Activated CD8-positive, alpha-beta memory T cell treated with anti-CD3 and anti-CD28 coated beads for 4 hours (primary cell): ENCODE results near the gene DIRAS3.
"Not testable (repeated sequence)": the region's sequence is repeated elsewhere in the genome, so short reads cannot be mapped to it uniquely, and the experiment has no call there.

Experiments
- DNase-seq, 2 donors: peaks; one replicate each; pipeline ENCODE4 v3.0.0-alpha.2; 2020; ENCODE audit warnings: low read depth in 2 of 2

Gene DIRAS3

DNA sequence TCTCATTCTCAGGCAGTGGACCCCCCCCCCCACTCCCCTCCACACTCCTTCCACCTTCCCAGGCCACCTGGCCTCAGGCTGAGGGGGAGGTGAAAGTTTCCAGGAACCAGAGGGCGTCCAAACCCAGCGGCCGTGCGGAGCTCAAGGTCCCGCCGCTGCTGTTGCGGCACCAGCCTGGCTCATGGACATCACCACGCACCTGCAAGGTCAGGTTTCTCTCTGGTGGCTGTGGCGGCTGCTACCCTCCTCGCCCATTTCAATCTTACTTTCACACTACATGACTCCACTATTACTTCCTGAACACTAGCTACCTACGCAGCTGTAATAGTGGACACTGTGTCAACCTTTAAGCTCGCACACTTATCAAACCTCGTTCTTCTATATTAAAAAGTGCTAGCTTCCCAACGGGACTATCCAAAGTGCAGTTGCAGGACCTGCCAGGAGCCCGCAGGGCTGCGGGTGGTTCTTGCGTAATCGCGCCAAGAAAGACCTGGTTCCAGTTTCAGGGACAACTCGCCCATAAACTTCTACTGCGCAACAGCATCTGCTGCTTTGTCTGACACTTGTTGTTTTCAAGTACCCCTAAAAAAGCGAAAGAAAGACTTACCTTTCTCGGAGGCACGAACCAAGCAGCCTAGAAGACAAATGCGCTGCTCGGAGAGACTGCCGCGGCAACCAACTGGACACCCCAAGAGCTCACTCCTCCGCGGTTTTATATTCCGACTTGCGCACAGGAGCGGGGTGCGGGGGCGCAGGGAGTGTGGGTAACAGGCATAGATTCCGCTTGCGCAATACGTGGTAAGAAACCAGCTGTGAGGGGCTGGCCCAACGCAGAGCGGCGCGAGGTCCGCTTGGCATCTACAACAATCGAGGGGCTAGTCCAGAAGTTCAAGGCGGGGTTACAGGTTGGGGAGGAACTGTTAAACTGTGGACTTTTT, at the start of gene DIRAS3:
Gene DIRAS3 (minus strand): TSS at position 687 of the 938 bp plus-strand sequence. CDS start 3,330 bp downstream, outside the sequence.
- DNase-seq = no peak

DNA sequence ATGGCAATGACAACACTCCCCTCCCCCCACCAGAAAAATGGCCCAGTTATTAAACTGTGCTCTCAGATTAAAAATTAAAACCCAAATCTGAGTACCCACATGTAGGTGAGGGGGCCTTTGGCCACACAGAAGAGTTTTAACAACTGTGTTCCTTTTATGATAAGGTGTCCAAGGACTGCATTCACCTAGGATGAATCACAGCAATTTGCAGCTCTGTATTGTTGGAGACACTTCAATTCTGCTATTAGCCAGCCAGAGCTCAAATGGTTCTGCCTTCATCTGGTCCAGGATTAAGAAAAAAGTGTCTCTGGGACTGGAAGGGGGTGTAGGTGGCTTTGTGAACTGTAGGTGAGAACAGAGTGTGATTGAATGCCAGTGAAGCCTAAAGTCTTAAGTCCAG, 43.3 kb upstream of the DIRAS3 start:
- DNase-seq = no peak

DNA sequence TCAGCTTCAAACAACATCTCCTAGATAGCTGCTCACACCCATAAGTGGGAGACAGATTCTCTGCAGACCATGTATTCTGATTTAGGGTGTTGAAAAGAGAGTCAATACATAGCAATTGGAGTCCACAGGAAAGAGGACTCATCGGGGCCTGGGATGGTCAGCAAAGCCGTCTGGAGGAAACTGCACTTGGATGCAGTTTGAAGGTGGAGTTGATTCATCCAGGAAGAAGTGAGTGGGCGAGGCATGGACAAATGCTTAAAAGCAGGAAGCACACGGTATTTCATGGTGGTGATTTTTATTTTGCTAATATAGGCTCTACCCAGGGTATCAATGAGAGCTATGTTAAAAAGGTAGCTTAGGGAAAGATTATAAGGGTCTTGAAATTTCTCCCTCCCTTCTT, 36.8 kb upstream of the DIRAS3 start:
- no peak for DNase-seq

DNA sequence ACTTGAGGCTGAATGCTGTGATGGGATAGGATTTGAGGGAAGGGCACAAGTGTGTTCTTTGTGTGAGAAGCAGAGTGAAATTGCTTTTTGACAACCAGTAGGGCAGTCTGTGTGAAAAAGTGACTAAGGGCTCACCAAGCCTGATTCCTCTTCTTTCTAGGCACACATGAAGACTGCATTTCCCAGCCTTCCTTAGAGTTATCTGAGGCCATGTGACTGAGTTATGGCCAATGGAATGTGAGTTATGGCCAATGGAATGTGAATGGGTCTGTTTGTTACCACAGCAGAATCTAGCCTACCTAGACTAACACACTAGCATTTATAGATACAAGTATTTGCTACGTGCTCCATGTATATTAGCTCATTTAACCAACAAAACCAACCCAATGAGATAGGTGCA, 35.3 kb upstream of the DIRAS3 start:
- DNase-seq = no peak

GRCh38 chr1:68083686-68084085, 33.3 kb upstream of the DIRAS3 start:
- DNase-seq = no peak

GRCh38 chr1:68081775-68082283, 31.4 kb upstream of the DIRAS3 start:
- no peak for DNase-seq

DNA sequence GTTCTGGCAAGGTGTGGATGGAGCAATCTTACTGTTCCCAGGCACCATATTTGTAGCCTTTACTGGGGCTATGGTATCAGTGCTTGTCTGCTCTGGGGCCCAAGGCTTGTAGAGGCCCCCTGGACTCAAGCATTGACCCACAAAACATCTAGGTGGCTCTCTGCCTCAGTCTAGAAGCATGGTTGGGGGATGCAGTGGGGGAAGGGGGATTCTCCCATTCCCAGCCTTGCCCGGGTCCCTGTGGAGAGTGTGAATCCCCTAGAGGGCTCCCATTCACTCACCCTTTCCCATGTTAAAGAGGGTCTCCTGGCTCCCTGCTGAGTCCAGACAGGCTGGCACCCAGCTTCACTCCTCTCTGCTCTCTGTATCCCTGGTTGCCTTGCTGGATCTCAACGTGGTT, 28.2 kb upstream of the DIRAS3 start:
- no peak for DNase-seq

- DNase-seq = no peak
Observed at GRCh38 chr1:68074472-68074871, 24.0 kb upstream of the DIRAS3 start.

DNA sequence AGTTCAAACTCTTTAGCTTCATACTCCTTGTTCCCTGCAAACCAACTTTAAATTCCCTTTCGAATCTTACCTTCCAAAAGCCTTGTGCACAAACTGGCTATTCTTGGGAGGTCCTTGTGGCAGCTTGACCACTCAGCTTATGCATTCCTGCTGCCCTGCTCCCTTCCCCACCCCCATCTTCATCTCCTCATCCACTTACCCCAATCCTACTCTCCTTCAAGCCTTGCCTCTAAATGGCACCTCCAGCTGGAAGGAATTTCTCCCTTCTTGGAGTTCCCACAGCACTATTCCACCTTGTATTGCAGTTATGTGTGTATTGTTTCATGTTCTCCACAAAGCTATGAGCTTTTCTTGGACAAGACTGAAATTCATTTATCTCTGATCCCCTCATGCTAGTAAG, 15.3 kb upstream of the DIRAS3 start:
- DNase-seq = no peak

GRCh38 chr1:68058053-68058452, 7.6 kb upstream of the DIRAS3 start:
- not testable (repeated sequence) for DNase-seq

- no peak for DNase-seq
Observed at GRCh38 chr1:68057564-68057963, 7.1 kb upstream of the DIRAS3 start.

GRCh38 chr1:68057050-68057449, 6.6 kb upstream of the DIRAS3 start:
- DNase-seq = no peak

- no peak for DNase-seq
Observed at GRCh38 chr1:68051475-68051874, 1.0 kb upstream of the DIRAS3 start.

DNA sequence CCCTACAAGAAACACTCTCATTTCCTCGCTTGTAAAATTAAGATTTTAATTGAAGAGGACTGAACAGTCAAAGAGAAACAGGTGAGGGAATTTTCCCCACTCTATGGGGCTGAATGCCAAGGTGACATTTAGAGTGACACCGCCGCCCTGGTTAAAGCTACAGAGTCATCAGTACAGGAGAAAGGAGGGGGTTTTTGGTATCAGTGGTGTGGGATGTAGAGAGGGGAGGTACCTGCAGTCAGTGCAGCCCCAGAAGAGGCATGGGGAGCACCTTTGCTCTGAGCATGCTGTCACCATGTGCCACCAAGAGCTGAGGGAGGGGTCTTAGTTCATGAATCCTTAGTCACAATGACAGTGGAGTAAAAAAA, 2.8 kb downstream of the DIRAS3 start:
- no peak for DNase-seq

DNA sequence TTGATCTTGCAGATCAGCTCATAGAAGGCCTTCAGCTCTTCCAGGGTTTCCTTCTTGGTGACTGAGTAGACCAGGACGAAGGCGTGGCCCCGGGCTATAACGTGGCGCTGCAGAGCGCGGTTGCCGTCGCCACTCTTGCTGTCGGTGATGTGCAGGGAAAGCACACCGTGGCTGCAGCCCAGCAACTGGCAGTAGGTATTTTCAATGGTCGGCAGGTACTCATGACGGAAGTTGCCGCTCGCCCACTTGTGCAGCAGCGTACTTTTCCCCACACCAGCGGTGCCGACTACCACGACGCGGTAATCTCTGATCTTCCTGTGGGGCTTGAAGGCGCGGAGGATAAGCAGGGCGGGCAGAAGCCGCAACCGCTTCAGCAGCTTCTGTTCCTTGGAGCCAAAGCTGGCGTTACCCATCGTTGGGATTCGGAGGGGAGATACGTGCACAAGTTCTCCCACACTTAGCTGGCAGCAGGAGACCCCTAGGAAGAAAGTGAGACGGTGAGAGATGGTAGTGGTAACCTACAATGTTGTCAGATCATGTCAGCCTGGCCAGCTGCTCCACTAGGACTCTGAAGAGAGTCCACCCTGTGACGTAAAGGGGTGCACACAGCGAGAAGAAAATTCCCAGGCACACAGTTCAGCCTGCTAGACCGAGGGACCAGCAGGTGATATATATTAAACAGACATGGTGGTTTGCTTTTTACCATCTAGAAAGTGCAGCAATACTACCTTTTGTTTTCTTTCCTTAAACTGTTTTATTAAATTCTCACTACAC, 3.4 kb downstream of the DIRAS3 start:
- no peak for DNase-seq

GRCh38 chr1:68046423-68046822, 4.0 kb downstream of the DIRAS3 start:
- no peak for DNase-seq

GRCh38 chr1:68045511-68046180, 4.8 kb downstream of the DIRAS3 start:
- DNase-seq = no peak

- DNase-seq = no peak
Observed at GRCh38 chr1:68043443-68044090, 6.9 kb downstream of the DIRAS3 start.

- DNase-seq = no peak
Observed at GRCh38 chr1:68036946-68037345, 13.5 kb downstream of the DIRAS3 start.

GRCh38 chr1:68029444-68029843, 21.0 kb downstream of the DIRAS3 start:
- DNase-seq = no peak

GRCh38 chr1:68028566-68028965, 21.9 kb downstream of the DIRAS3 start:
- no peak for DNase-seq
